PC-3 (cell line): ENCODE measurements around the gene ST6GALNAC4. TPM values are rescaled to one million over a fixed set of nuclear protein-coding genes. Genes with fewer than 3 reads are reported as not detected.

Experiments used
- ATAC-seq: fragments of 200-7000 bp; cut with Tn5 transposase; 2 replicates; pipeline ENCODE4 v1.9.1; 2020; ENCODE audit warnings: mild to moderate bottlenecking, moderate library complexity
- BruUV-seq: library from RNA; stranded (reverse); fragments of 400-500 nt; replicated peaks from 2 replicates; lab custom pipeline; 2021; lab: Mats Ljungman, UMichigan
- CTCF ChIA-PET: fragments of 300-600 bp; sonication (Branson Sonifier 250); formaldehyde crosslinking; loops from one replicate; lab custom pipeline; 2022; ENCODE audit warnings: antibody characterized with exemption; lab: Charles Lee
- POLR2A ChIA-PET: fragments of 300-600 bp; sonication (Branson Sonifier 250); formaldehyde crosslinking; loops from one replicate; lab custom pipeline; 2022; ENCODE audit warnings: antibody characterized with exemption; ENCODE audit not compliant: unreplicated experiment; lab: Charles Lee
- DNase-seq: peaks from one replicate; pipeline ENCODE4 v3.0.0-alpha.2; 2015
- H2AFZ ChIP-seq: fragments of 300-600 bp; sonication (generic); 2 replicates; pipeline ENCODE4 v1.6.0; 2016; ENCODE audit warnings: antibody characterized with exemption, low read length
- H3F3A ChIP-seq: fragments of 300-600 bp; sonication (generic); one replicate; pipeline ENCODE4 v1.6.0; 2017; ENCODE audit warnings: antibody characterized with exemption, low read length, control low read depth, mild to moderate bottlenecking; ENCODE audit not compliant: unreplicated experiment
- H3K27ac ChIP-seq: fragments of 300-600 bp; sonication (generic); 2 replicates; pipeline ENCODE4 v1.5.1; 2016; ENCODE audit warnings: mild to moderate bottlenecking, low read length
- H3K27me3 ChIP-seq: fragments of 300-600 bp; sonication (generic); 2 replicates; pipeline ENCODE4 v1.6.1; 2016; ENCODE audit warnings: low read length, mixed read lengths
- H3K36me3 ChIP-seq: fragments of 300-600 bp; sonication (generic); 2 replicates; pipeline ENCODE4 v1.6.1; 2016; ENCODE audit warnings: low read depth, mixed run types, low read length, mixed read lengths
- H3K4me1 ChIP-seq: fragments of 300-600 bp; sonication (generic); 2 replicates; pipeline ENCODE4 v1.5.1; 2016; ENCODE audit warnings: low read length; ENCODE audit not compliant: insufficient read depth
- H3K4me2 ChIP-seq: fragments of 300-600 bp; sonication (generic); 2 replicates; pipeline ENCODE4 v1.6.0; 2016; ENCODE audit warnings: low read length
- H3K4me3 ChIP-seq: fragments of 300-600 bp; sonication (generic); 2 replicates; pipeline ENCODE4 v1.5.1; 2016; ENCODE audit warnings: mild to moderate bottlenecking, low read length, mixed read lengths
- H3K79me2 ChIP-seq: fragments of 300-600 bp; sonication (generic); 2 replicates; pipeline ENCODE4 v1.6.1; 2017; ENCODE audit warnings: low read length, mixed read lengths
- H3K9ac ChIP-seq: fragments of 300-600 bp; sonication (generic); 2 replicates; pipeline ENCODE4 v1.6.0; 2016; ENCODE audit warnings: mild to moderate bottlenecking, low read length
- H3K9me2 ChIP-seq: fragments of 300-600 bp; sonication (generic); replicated peaks from 2 replicates; pipeline ENCODE4 v1.6.1; 2016; ENCODE audit warnings: mixed run types, low read length, mixed read lengths
- H3K9me3 ChIP-seq: fragments of 300-600 bp; sonication (generic); 2 replicates; pipeline ENCODE4 v1.6.1; 2016; ENCODE audit warnings: low read length, mixed read lengths
- H4K20me1 ChIP-seq: fragments of 300-600 bp; sonication (generic); 2 replicates; pipeline ENCODE4 v1.6.1; 2016; ENCODE audit warnings: low read length, mixed read lengths
- CTCF ChIP-seq: fragments of 300-600 bp; sonication (generic); conservative IDR thresholded peaks from 2 replicates; pipeline ENCODE4 v1.5.1; 2017; ENCODE audit warnings: antibody characterized with exemption, low read depth, mild to moderate bottlenecking, low read length
- EZH2 ChIP-seq: fragments of 300-600 bp; sonication (generic); IDR thresholded peaks from one replicate; pipeline ENCODE4 v1.6.1; 2017; ENCODE audit warnings: antibody characterized with exemption, mild to moderate bottlenecking, low read length; ENCODE audit not compliant: unreplicated experiment
- EZH2phosphoT487 ChIP-seq: fragments of 300-600 bp; sonication (generic); IDR thresholded peaks from 2 replicates; pipeline ENCODE4 v1.6.1; 2018; ENCODE audit warnings: mild to moderate bottlenecking, antibody characterized with exemption, low read length, borderline replicate concordance
- intact Hi-C: fragments of 100-400 bp; cut with micrococcal nuclease; formaldehyde crosslinking; loops from 2 replicates; pipeline ENCODE4 v1.9.0; 2023
- total RNA-seq: library from RNA; depleted of rRNA; stranded (reverse); fragments of >200 nt; gene quantifications from 2 replicates; pipeline ENCODE4 v1.2.3, GENCODE V29; 2014

The ST6GALNAC4 gene
- total RNA-seq, 1 experiment from 2014 or later: 26.9 TPM

- no peaks in the 10 kb centered on the region for H3K27me3 ChIP-seq
- no peak overlapping the region for H2AFZ ChIP-seq
- no peak overlapping the region for H3K4me2 ChIP-seq
- H3F3A ChIP-seq: no peaks in the 10 kb centered on the region
- CTCF ChIA-PET: no interaction called here
- intact Hi-C loops: no loop called here
- no peak overlapping the region for H3K27ac ChIP-seq
- DNase-seq (no peak), ATAC-seq (no peak)
- no peaks in the 10 kb centered on the region for H3K36me3 ChIP-seq
- no peaks in the 10 kb centered on the region for H4K20me1 ChIP-seq
- no peaks in the 10 kb centered on the region for H3K9me3 ChIP-seq
- peaks cover 20% of the 10 kb centered on the region for H3K79me2 ChIP-seq
- H3K9ac ChIP-seq: no peak overlapping the region
- H3K4me1 ChIP-seq: peaks cover 12% of the 10 kb centered on the region
- TF ChIP-seq CTCF (no peak), EZH2phosphoT487 (no peak), EZH2 (no peak)
- POLR2A ChIA-PET: no interaction called here
- no TSS peak for BruUV-seq
- H3K9me2 ChIP-seq: no peaks in the 10 kb centered on the region
- no peak overlapping the region for H3K4me3 ChIP-seq
These were observed 33.1 kb upstream of the ST6GALNAC4 start for GRCh38 chr9:127949827-127950512.

GRCh38 chr9:127947841-127948710 is 31.2 kb upstream of the ST6GALNAC4 start:
- CTCF ChIA-PET: no interaction called here
- H4K20me1 ChIP-seq: no peaks in the 10 kb centered on the region
- ATAC-seq (no peak), DNase-seq (no peak)
- H3K4me2 ChIP-seq: no peak overlapping the region
- no peak for TF ChIP-seq CTCF
- no peak for TF ChIP-seq EZH2phosphoT487
- TF ChIP-seq EZH2: no peak
- H3K27me3 ChIP-seq: no peaks in the 10 kb centered on the region
- POLR2A ChIA-PET: no interaction called here
- intact Hi-C loops: no loop called here
- no peaks in the 10 kb centered on the region for H3F3A ChIP-seq
- peaks cover 1% of the 10 kb centered on the region; the same call in 1 of the 2 replicates for H3K79me2 ChIP-seq
- no peak overlapping the region for H3K27ac ChIP-seq
- no peak overlapping the region for H3K9ac ChIP-seq
- no TSS peak for BruUV-seq
- H3K9me2 ChIP-seq: no peaks in the 10 kb centered on the region
- no peaks in the 10 kb centered on the region for H3K9me3 ChIP-seq
- H3K36me3 ChIP-seq: no peaks in the 10 kb centered on the region
- no peak overlapping the region for H2AFZ ChIP-seq
- H3K4me3 ChIP-seq: no peak overlapping the region
- peaks cover 7% of the 10 kb centered on the region; the same call in 1 of the 2 replicates for H3K4me1 ChIP-seq
